ACC112 (cell line): ENCODE measurements around the gene BTBD3.

Experiments used
- H2AFZ ChIP-seq: fragments of 200-600 bp; sonication (generic); one replicate; pipeline ENCODE4 v1.6.0; 2017; ENCODE audit warnings: antibody characterized with exemption, low read length; ENCODE audit not compliant: unreplicated experiment
- H3K27ac ChIP-seq: fragments of 200-600 bp; sonication (generic); 2 replicates; pipeline ENCODE4 v1.5.1; 2014; ENCODE audit warnings: low read depth, mild to moderate bottlenecking, antibody characterized with exemption, low read length, moderate library complexity
- H3K27me3 ChIP-seq: fragments of 200-600 bp; sonication (generic); 2 replicates; pipeline ENCODE4 v1.6.1; 2014; ENCODE audit warnings: mild to moderate bottlenecking, antibody characterized with exemption, low read length, moderate library complexity, mixed read lengths; ENCODE audit not compliant: insufficient read depth
- H3K36me3 ChIP-seq: fragments of 200-600 bp; sonication (generic); 2 replicates; pipeline ENCODE4 v1.6.1; 2016; ENCODE audit warnings: mild to moderate bottlenecking, antibody characterized with exemption, low read length, moderate library complexity, mixed read lengths; ENCODE audit not compliant: insufficient read depth
- H3K4me1 ChIP-seq: fragments of 200-600 bp; sonication (generic); one replicate; pipeline ENCODE4 v1.6.1; 2016; ENCODE audit warnings: low read length, mixed read lengths; ENCODE audit not compliant: insufficient read depth, unreplicated experiment, control insufficient read depth
- H3K4me3 ChIP-seq: fragments of 200-600 bp; sonication (generic); 2 replicates; pipeline ENCODE4 v1.5.1; 2014; ENCODE audit warnings: mild to moderate bottlenecking, low read depth, low read length
- H3K79me2 ChIP-seq: fragments of 200-600 bp; sonication (generic); one replicate; pipeline ENCODE4 v1.6.0; 2016; ENCODE audit warnings: low read length; ENCODE audit not compliant: control insufficient read depth, unreplicated experiment, insufficient read depth

Gene BTBD3

DNA sequence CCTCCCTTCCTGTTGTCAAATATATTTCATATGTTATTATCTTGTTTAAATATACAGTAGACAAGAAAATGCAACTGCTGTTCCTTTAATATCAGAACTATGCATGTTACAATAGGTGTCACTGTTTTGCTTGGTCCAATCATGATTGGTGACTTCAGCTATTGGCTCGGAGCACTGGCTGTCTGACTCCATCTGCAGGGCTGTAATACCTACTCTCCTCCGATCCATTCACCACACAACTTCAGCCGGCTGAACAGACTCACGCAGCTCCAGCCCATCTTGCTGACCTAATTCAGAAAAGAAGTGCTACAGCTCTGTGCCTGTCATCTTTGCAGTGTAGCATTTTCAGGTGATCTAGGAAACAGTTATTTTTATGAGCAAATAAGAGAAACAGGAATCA, at the start of gene BTBD3:
Gene BTBD3 (plus strand): TSS at position 231 of the 400 bp plus-strand sequence. CDS start 383 bp downstream, outside the sequence.
- H3K27ac ChIP-seq = no peak within 1 kb of the TSS
- no peaks in the 10 kb centered on the region for H3K4me1 ChIP-seq
- no peak within 1 kb of the TSS for H2AFZ ChIP-seq
- H3K36me3 ChIP-seq = no peaks in the 10 kb centered on the region
- H3K4me3 ChIP-seq = no peak within 1 kb of the TSS
- H3K79me2 ChIP-seq = peaks cover 27% of the 10 kb centered on the region
- no peaks in the 10 kb centered on the region for H3K27me3 ChIP-seq

- H3K4me3 ChIP-seq = no peak overlapping the region
Observed at GRCh38 chr20:11869641-11870040, 48.1 kb upstream of the BTBD3 start.

GRCh38 chr20:11870411-11870810, 47.3 kb upstream of the BTBD3 start:
- Histone ChIP-seq H3K79me2 (no peaks in the 10 kb centered on the region), H2AFZ (no peak overlapping the region), H3K4me1 (no peaks in the 10 kb centered on the region), H3K36me3 (no peaks in the 10 kb centered on the region), H3K27ac (no peak overlapping the region), H3K4me3 (no peak overlapping the region), H3K27me3 (no peaks in the 10 kb centered on the region)

More at GRCh38 chr20:11869641-11870040, 48.1 kb upstream of the BTBD3 start:
- H3K27me3 ChIP-seq = no peaks in the 10 kb centered on the region
- H2AFZ ChIP-seq = no peak overlapping the region
- H3K36me3 ChIP-seq = no peaks in the 10 kb centered on the region
- H3K79me2 ChIP-seq = no peaks in the 10 kb centered on the region
- no peak overlapping the region for H3K27ac ChIP-seq
- H3K4me1 ChIP-seq = no peaks in the 10 kb centered on the region

GRCh38 chr20:11876555-11876954, 41.1 kb upstream of the BTBD3 start:
- Histone ChIP-seq H3K27ac (no peak overlapping the region), H2AFZ (no peak overlapping the region), H3K4me1 (no peaks in the 10 kb centered on the region), H3K79me2 (no peaks in the 10 kb centered on the region), H3K27me3 (no peaks in the 10 kb centered on the region), H3K4me3 (no peak overlapping the region), H3K36me3 (no peaks in the 10 kb centered on the region)

DNA sequence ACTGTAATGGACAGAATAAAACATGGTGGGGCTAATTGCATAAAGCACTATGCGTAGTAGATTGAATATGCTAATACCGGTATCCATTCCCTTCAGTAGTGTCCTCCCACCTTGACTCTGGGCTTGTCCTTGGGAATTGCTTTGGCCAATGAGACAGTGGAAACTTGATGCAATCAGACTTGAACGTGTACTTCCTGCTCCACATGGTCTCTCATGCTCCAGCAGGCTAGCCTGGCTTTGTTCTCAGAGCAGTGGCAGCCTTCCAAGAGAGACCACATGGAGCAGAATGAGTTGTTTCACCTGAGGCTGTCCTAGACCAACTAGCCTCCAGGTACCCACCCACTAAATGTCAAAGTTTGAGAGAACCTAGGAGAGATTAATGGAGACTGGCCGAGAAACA, 37.0 kb upstream of the BTBD3 start:
- H3K27me3 ChIP-seq = no peaks in the 10 kb centered on the region
- no peaks in the 10 kb centered on the region for H3K36me3 ChIP-seq
- no peak overlapping the region for H3K4me3 ChIP-seq
- no peaks in the 10 kb centered on the region for H3K79me2 ChIP-seq
- H2AFZ ChIP-seq = no peak overlapping the region
- H3K4me1 ChIP-seq = peaks cover 2% of the 10 kb centered on the region
- no peak overlapping the region for H3K27ac ChIP-seq

- Histone ChIP-seq H3K4me1 (peaks cover 2% of the 10 kb centered on the region), H3K4me3 (0 out of 2 replicates have a peak overlapping the region, but pooled peaks have one; percentile 27), H3K27ac (no peak overlapping the region), H2AFZ (peak overlapping the region; percentile 32), H3K79me2 (no peaks in the 10 kb centered on the region), H3K36me3 (no peaks in the 10 kb centered on the region), H3K27me3 (no peaks in the 10 kb centered on the region)
Observed at GRCh38 chr20:11881449-11881848, 36.2 kb upstream of the BTBD3 start.

DNA sequence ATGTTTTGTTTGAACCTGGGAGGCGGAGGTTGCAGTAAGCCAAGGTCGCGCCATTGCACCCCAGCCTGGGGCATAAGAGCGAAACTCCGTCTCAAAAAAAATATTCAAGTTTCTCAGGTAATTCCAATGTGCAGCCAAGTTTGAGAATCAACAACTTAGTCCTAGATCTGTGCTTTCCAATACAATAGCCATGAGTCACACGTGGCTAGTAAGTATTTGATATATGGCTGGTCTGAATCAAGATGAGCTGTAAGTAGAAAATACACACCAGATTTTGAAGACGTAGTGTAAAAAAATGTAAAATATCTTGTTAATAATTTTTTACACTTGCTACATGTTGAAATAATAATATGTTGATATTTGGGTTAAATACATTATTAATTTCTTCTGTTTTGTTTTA, 35.0 kb upstream of the BTBD3 start:
- H3K4me3 ChIP-seq = no peak overlapping the region
- no peaks in the 10 kb centered on the region for H3K79me2 ChIP-seq
- H2AFZ ChIP-seq = no peak overlapping the region
- H3K27ac ChIP-seq = no peak overlapping the region
- no peaks in the 10 kb centered on the region for H3K27me3 ChIP-seq
- no peaks in the 10 kb centered on the region for H3K36me3 ChIP-seq
- peaks cover 2% of the 10 kb centered on the region for H3K4me1 ChIP-seq

- H3K27ac ChIP-seq = no peak overlapping the region
- H2AFZ ChIP-seq = no peak overlapping the region
- H3K4me1 ChIP-seq = peaks cover 8% of the 10 kb centered on the region
- no peaks in the 10 kb centered on the region for H3K36me3 ChIP-seq
- peaks cover 21% of the 10 kb centered on the region for H3K79me2 ChIP-seq
- H3K27me3 ChIP-seq = no peaks in the 10 kb centered on the region
- no peak overlapping the region for H3K4me3 ChIP-seq
Observed at GRCh38 chr20:11888648-11889047, 29.0 kb upstream of the BTBD3 start.

GRCh38 chr20:11890331-11891076, 27.2 kb upstream of the BTBD3 start:
- H3K36me3 ChIP-seq = no peaks in the 10 kb centered on the region
- peaks cover 11% of the 10 kb centered on the region for H3K4me1 ChIP-seq
- no peaks in the 10 kb centered on the region for H3K27me3 ChIP-seq
- peak overlapping the region; percentile 84 for H3K4me3 ChIP-seq
- peaks cover 37% of the 10 kb centered on the region for H3K79me2 ChIP-seq
- H3K27ac ChIP-seq = peak overlapping the region; percentile 67
- H2AFZ ChIP-seq = peak overlapping the region; percentile 89

DNA sequence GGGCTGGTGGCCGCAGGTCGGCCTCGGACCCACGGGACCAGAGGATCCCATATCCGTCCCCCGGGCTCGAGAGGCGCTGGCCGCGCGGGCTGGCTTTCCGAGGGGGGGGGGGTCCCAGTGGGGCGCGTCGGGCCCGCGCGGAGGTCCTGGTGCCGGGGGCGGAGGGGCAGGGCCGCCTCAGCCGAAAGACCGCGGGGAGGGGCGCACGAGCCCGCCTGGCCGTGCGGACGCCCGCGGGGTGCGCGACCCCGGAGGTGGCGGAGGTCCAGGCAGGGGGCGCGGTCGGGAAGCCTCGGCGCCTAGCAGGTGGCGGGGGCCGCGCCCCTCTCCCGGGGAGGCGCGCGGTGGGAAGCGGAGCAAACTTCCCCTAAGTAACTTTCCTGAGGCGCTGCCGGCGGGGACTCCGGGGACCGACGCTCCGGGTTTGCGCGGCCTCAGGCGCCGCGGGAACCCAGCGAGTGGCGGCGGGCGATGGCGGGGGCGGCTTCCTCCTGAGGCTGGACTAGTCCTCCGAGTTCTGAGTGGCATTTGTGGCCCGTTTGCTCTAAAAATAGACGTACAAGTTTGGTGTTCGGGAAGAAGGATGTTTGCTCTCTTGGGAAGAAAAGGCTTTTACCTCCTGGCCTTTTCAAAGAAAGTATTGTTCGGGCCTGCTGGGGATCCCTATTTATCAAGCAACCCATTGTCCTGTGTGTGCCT, 26.5 kb upstream of the BTBD3 start:
- Histone ChIP-seq H3K36me3 (no peaks in the 10 kb centered on the region), H3K79me2 (peaks cover 44% of the 10 kb centered on the region), H3K27ac (peak overlapping the region; percentile 67), H3K4me1 (peaks cover 15% of the 10 kb centered on the region), H3K27me3 (no peaks in the 10 kb centered on the region), H2AFZ (peak overlapping the region; percentile 89), H3K4me3 (peak overlapping the region; percentile 84)
